Activated T-cell treated with anti-CD3 and anti-CD28 coated beads, Interleukin-2, amount 50 U/mL, for 24 hours (primary cell): ENCODE measurements around the gene ITGB6.
"Not testable (repeated sequence)": the region's sequence is repeated elsewhere in the genome, so short reads cannot be mapped to it uniquely, and the experiment has no call there.

Experiments
- DNase-seq: peaks from one replicate; pipeline ENCODE4 v3.0.0-alpha.2; 2020
- H3K27ac Mint-ChIP-seq: 2 replicates; pipeline ENCODE4 v1.8.0; 2020; ENCODE audit warnings: mild to moderate bottlenecking, mixed read lengths
- H3K27me3 Mint-ChIP-seq: 2 replicates; pipeline ENCODE4 v1.8.0; 2020; ENCODE audit warnings: mixed read lengths
- H3K36me3 Mint-ChIP-seq: 2 replicates; pipeline ENCODE4 v1.8.0; 2020; ENCODE audit warnings: low read depth, mixed read lengths
- H3K4me1 Mint-ChIP-seq: 2 replicates; pipeline ENCODE4 v1.8.0; 2020; ENCODE audit warnings: low read depth, mixed read lengths
- H3K4me3 Mint-ChIP-seq: 2 replicates; pipeline ENCODE4 v1.8.0; 2020; ENCODE audit warnings: mild to moderate bottlenecking, moderate library complexity, mixed read lengths
- H3K9me3 Mint-ChIP-seq: 2 replicates; pipeline ENCODE4 v1.8.0; 2020; ENCODE audit warnings: mixed read lengths

The ITGB6 gene

GRCh38 chr2:160142472-160142871 is 57.6 kb downstream of the ITGB6 start:
- DNase-seq: no peak
- Mint-ChIP-seq H3K4me1 (no peaks in the 10 kb centered on the region), H3K4me3 (no peak overlapping the region), H3K9me3 (no peaks in the 10 kb centered on the region), H3K27me3 (peaks cover 21% of the 10 kb centered on the region), H3K36me3 (no peaks in the 10 kb centered on the region), H3K27ac (no peak overlapping the region)

- no peaks in the 10 kb centered on the region for H3K36me3 Mint-ChIP-seq
- H3K4me1 Mint-ChIP-seq: no peaks in the 10 kb centered on the region
- no peak overlapping the region for H3K4me3 Mint-ChIP-seq
- no peaks in the 10 kb centered on the region for H3K9me3 Mint-ChIP-seq
- H3K27ac Mint-ChIP-seq: no peak overlapping the region
- no peak for DNase-seq
- H3K27me3 Mint-ChIP-seq: peaks cover 21% of the 10 kb centered on the region
Measured at GRCh38 chr2:160141912-160142311, 58.2 kb downstream of the ITGB6 start.

- Mint-ChIP-seq H3K27ac (no peak overlapping the region), H3K9me3 (no peaks in the 10 kb centered on the region), H3K4me3 (no peak overlapping the region), H3K36me3 (no peaks in the 10 kb centered on the region), H3K4me1 (no peaks in the 10 kb centered on the region), H3K27me3 (peaks cover 21% of the 10 kb centered on the region)
- no peak for DNase-seq
Measured at GRCh38 chr2:160141419-160141818, 58.7 kb downstream of the ITGB6 start.

- Mint-ChIP-seq H3K9me3 (no peaks in the 10 kb centered on the region), H3K27ac (no peak overlapping the region), H3K4me3 (no peak overlapping the region), H3K27me3 (peaks cover 17% of the 10 kb centered on the region), H3K4me1 (no peaks in the 10 kb centered on the region), H3K36me3 (no peaks in the 10 kb centered on the region)
- DNase-seq: no peak
Measured at GRCh38 chr2:160140471-160140870, 59.6 kb downstream of the ITGB6 start.

- peaks cover 14% of the 10 kb centered on the region for H3K27me3 Mint-ChIP-seq
- no peak for DNase-seq
- no peak overlapping the region for H3K4me3 Mint-ChIP-seq
- H3K4me1 Mint-ChIP-seq: no peaks in the 10 kb centered on the region
- no peaks in the 10 kb centered on the region for H3K36me3 Mint-ChIP-seq
- no peak overlapping the region for H3K27ac Mint-ChIP-seq
- no peaks in the 10 kb centered on the region for H3K9me3 Mint-ChIP-seq
Measured at GRCh38 chr2:160139991-160140390, 60.1 kb downstream of the ITGB6 start.

- Mint-ChIP-seq H3K9me3 (no peaks in the 10 kb centered on the region), H3K4me1 (no peaks in the 10 kb centered on the region), H3K27ac (no peak overlapping the region), H3K27me3 (peaks cover 11% of the 10 kb centered on the region), H3K4me3 (no peak overlapping the region), H3K36me3 (no peaks in the 10 kb centered on the region)
- no peak for DNase-seq
Measured at GRCh38 chr2:160139350-160139749, 60.7 kb downstream of the ITGB6 start.

GRCh38 chr2:160138406-160138805 is 61.7 kb downstream of the ITGB6 start:
- Mint-ChIP-seq H3K27me3 (peaks cover 19% of the 10 kb centered on the region), H3K4me1 (no peaks in the 10 kb centered on the region), H3K27ac (no peak overlapping the region), H3K4me3 (no peak overlapping the region), H3K36me3 (no peaks in the 10 kb centered on the region), H3K9me3 (no peaks in the 10 kb centered on the region)
- DNase-seq: no peak

- no peak for DNase-seq
- H3K27me3 Mint-ChIP-seq: peaks cover 17% of the 10 kb centered on the region
- no peaks in the 10 kb centered on the region for H3K9me3 Mint-ChIP-seq
- H3K27ac Mint-ChIP-seq: no peak overlapping the region
- no peaks in the 10 kb centered on the region for H3K4me1 Mint-ChIP-seq
- H3K4me3 Mint-ChIP-seq: no peak overlapping the region
- H3K36me3 Mint-ChIP-seq: no peaks in the 10 kb centered on the region
Measured at GRCh38 chr2:160137464-160137863, 62.6 kb downstream of the ITGB6 start.

- H3K4me3 Mint-ChIP-seq: no peak overlapping the region
- no peaks in the 10 kb centered on the region for H3K4me1 Mint-ChIP-seq
Measured at GRCh38 chr2:160132761-160133160, 67.3 kb downstream of the ITGB6 start.

GRCh38 chr2:160126756-160127155 is 73.3 kb downstream of the ITGB6 start:
- no peaks in the 10 kb centered on the region for H3K36me3 Mint-ChIP-seq
- H3K4me1 Mint-ChIP-seq: no peaks in the 10 kb centered on the region
- peaks cover 21% of the 10 kb centered on the region for H3K27me3 Mint-ChIP-seq
- no peak overlapping the region for H3K4me3 Mint-ChIP-seq
- H3K9me3 Mint-ChIP-seq: no peaks in the 10 kb centered on the region
- no peak overlapping the region for H3K27ac Mint-ChIP-seq
- no peak for DNase-seq

More at GRCh38 chr2:160132761-160133160, 67.3 kb downstream of the ITGB6 start:
- H3K36me3 Mint-ChIP-seq: no peaks in the 10 kb centered on the region
- H3K27me3 Mint-ChIP-seq: peaks cover 23% of the 10 kb centered on the region
- no peaks in the 10 kb centered on the region for H3K9me3 Mint-ChIP-seq
- no peak for DNase-seq
- no peak overlapping the region for H3K27ac Mint-ChIP-seq

- H3K4me3 Mint-ChIP-seq: no peak overlapping the region
- H3K36me3 Mint-ChIP-seq: no peaks in the 10 kb centered on the region
- H3K27me3 Mint-ChIP-seq: peaks cover 21% of the 10 kb centered on the region
- no peak for DNase-seq
- no peaks in the 10 kb centered on the region for H3K4me1 Mint-ChIP-seq
- no peak overlapping the region for H3K27ac Mint-ChIP-seq
- no peaks in the 10 kb centered on the region for H3K9me3 Mint-ChIP-seq
Measured at GRCh38 chr2:160126315-160126714, 73.8 kb downstream of the ITGB6 start.

GRCh38 chr2:160125828-160126227 is 74.2 kb downstream of the ITGB6 start:
- Mint-ChIP-seq H3K36me3 (no peaks in the 10 kb centered on the region), H3K27ac (no peak overlapping the region), H3K9me3 (no peaks in the 10 kb centered on the region), H3K4me3 (no peak overlapping the region), H3K27me3 (peaks cover 18% of the 10 kb centered on the region), H3K4me1 (no peaks in the 10 kb centered on the region)
- DNase-seq: no peak

GRCh38 chr2:160125366-160125765 is 74.7 kb downstream of the ITGB6 start:
- peaks cover 17% of the 10 kb centered on the region for H3K27me3 Mint-ChIP-seq
- no peak for DNase-seq
- no peaks in the 10 kb centered on the region for H3K9me3 Mint-ChIP-seq
- H3K4me1 Mint-ChIP-seq: no peaks in the 10 kb centered on the region
- H3K4me3 Mint-ChIP-seq: no peak overlapping the region
- no peaks in the 10 kb centered on the region for H3K36me3 Mint-ChIP-seq
- H3K27ac Mint-ChIP-seq: no peak overlapping the region

- H3K27ac Mint-ChIP-seq: no peak overlapping the region
- H3K9me3 Mint-ChIP-seq: no peaks in the 10 kb centered on the region
- no peaks in the 10 kb centered on the region for H3K36me3 Mint-ChIP-seq
- H3K27me3 Mint-ChIP-seq: peaks cover 17% of the 10 kb centered on the region
- DNase-seq: no peak
- no peak overlapping the region for H3K4me3 Mint-ChIP-seq
- no peaks in the 10 kb centered on the region for H3K4me1 Mint-ChIP-seq
Measured at GRCh38 chr2:160124571-160124970, 75.5 kb downstream of the ITGB6 start.

- not testable (repeated sequence) for H3K9me3 Mint-ChIP-seq, H3K4me3 Mint-ChIP-seq, H3K27ac Mint-ChIP-seq, DNase-seq, H3K36me3 Mint-ChIP-seq, H3K4me1 Mint-ChIP-seq
- peaks cover 23% of the 10 kb centered on the region for H3K27me3 Mint-ChIP-seq
Measured at GRCh38 chr2:160114721-160115120, 85.4 kb downstream of the ITGB6 start.

- Mint-ChIP-seq H3K27me3 (peaks cover 23% of the 10 kb centered on the region), H3K27ac (no peak overlapping the region), H3K9me3 (no peaks in the 10 kb centered on the region), H3K36me3 (no peaks in the 10 kb centered on the region), H3K4me1 (no peaks in the 10 kb centered on the region), H3K4me3 (no peak overlapping the region)
- no peak for DNase-seq
Measured at GRCh38 chr2:160114020-160114419, 86.1 kb downstream of the ITGB6 start.
